ENCODE data around the gene ZNF644. TPM values are rescaled to one million over a fixed set of nuclear protein-coding genes. Genes with fewer than 3 reads are reported as not detected.
"Not testable (repeated sequence)": the region's sequence is repeated elsewhere in the genome, so short reads cannot be mapped to it uniquely, and the experiment has no call there.

The ZNF644 gene
- total RNA-seq, 1 donor from 2014 or later: 62.3 TPM

GRCh38 chr1:90986953-90987352 lies 34.9 kb downstream of the ZNF644 start:
- no peak for DNase-seq

- no peak for DNase-seq
Measured at GRCh38 chr1:90977522-90977921, 44.3 kb downstream of the ZNF644 start.

GRCh38 chr1:90973897-90974798 lies 47.7 kb downstream of the ZNF644 start:
- DNase-seq: peak; percentile 36

DNA sequence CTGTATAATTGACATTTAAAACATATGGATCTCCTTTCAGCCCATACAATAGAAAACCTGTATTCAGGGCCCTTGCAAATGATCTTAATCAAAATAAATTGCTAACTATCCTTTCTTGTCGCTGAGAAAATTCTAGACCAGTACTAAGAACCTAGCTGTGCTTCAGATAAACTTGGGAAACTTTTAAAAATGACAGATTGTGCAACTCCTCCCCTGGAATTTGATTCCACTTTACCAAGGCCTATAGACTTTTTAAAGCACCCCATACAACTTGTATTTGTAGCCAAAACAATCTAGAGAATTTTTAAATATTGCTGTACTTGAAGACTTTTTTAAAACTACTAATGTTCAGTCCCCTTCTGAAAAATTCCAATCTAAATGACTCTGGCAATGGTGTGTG lies 51.6 kb downstream of the ZNF644 start:
- no peak for DNase-seq

- DNase-seq: no peak
Measured at GRCh38 chr1:90969241-90969640, 52.6 kb downstream of the ZNF644 start.

DNA sequence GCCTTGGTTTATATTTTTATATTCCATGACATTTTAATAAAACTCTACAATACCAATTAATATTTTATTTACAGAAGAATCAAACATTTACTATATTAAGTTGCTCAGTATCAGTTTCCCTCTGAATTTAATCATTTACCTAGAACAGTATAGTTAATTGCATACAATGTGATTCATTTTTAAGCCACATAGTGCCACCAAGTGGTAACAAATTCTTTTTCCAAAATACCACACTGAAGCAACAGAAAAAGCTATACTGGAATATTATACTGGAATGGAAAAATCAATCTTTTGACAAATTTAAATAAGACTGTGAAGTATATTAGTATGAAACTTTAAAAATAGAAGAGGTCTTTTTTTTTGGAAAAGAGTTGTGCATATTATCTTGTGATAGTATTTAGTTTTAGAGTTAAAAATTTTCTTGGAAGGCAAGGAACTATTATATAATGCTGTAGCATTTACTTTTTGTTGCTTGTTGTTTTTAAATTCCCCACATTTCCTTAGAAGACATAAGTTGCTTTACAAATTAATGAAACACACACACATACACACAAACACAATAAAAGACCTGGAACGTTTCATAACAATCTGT lies 57.3 kb downstream of the ZNF644 start:
- peak; percentile 47 for DNase-seq

GRCh38 chr1:90963651-90964050 lies 58.2 kb downstream of the ZNF644 start:
- DNase-seq: peak; percentile 20

DNA sequence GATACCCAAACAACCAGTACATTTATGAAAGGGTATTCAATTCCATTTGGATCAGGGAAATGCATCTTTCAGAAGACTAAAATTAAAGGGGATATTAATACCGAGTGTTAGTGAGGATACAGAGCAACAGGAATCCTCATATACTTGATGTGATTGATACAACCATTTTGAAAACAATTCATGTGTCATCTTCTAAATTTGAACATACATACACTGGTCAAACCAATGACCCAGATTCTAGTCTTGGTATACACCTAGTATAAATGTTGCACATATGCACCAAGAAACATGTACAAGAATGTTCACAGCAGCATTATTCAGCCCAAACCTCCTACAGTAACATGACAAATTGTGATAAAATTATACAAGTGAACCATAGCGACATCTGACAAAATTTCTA lies 58.6 kb downstream of the ZNF644 start:
- no peak for DNase-seq

- DNase-seq: no peak
Measured at GRCh38 chr1:90959352-90960206, 62.3 kb downstream of the ZNF644 start.

DNA sequence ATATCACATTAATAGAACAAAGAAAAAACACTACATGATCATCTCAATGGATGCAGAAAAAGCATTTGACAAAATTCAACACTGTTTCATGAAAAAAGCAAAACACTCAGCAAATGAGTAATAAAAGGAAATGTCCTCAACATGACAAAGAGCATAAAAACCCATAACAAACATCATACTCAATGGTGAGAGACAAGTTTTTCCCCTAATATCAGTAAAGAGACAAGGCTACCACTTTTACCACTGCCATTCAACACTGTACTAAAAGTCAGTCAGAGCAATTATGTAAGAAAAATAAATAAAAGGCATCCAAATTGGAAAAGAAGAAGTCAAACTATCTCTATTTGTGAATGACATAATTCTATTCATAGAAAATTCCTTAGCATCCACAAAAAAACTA lies 64.3 kb downstream of the ZNF644 start:
- peak; percentile 14 for DNase-seq

- DNase-seq: no peak
Measured at GRCh38 chr1:90955769-90956168, 66.1 kb downstream of the ZNF644 start.

- no peak for DNase-seq
Measured at GRCh38 chr1:90952906-90953305, 68.9 kb downstream of the ZNF644 start.

DNA sequence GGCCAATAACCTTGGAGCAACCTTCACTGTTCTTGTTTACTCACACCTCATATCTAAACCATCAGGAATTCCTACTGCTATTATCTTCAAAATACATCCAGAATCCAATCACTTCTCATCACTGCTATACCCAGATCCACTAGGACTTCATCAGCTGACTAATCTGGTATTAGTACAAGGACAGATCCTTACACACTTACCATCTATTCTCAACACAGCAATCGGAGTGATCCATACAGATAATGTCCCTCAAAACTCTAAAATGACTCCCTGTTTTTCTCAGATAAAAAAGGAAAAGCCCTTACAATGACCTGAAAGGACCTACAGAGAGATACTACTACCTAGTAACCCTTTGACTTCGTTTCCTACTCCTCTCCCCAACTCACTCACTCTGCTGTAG lies 70.8 kb downstream of the ZNF644 start:
- DNase-seq: no peak

GRCh38 chr1:90948301-90948700 lies 73.5 kb downstream of the ZNF644 start:
- no peak for DNase-seq

DNA sequence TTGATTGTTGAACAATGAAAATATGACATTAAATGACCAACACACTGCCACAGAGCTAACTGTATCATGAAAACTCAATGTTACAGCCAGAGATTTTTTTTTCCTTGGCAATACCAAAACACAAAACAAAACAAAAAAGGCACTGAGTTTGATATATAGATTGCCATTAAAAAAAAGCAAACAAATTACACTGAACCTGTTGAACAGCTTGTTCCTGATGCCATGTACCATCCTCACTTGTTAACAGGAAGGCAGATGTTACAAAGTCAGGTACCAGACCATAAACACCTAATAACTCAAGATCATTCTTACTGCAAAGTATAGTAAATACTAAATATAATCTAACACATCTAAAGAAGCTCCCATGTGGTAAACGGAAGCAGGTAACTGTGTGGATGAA lies 75.2 kb downstream of the ZNF644 start:
- DNase-seq: no peak

DNA sequence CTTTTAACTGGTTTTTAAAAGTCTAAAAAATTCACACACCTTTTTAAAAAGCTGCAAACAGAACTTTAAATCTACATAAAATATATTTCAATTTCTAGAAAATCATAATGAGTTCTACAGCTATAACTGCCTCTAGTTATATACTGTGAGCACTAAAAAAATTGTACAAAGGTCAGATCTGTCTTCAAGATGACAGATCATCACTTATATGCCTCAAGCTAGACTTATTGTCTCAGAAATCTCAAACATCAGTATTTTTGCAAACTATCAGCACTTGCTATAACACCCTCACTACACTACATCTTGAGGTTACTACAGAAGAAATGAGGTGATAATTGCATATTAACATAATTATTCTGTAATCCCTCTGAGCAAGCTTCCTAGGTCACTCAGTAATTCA lies 76.5 kb downstream of the ZNF644 start:
- no peak for DNase-seq

- no peak for DNase-seq
Measured at GRCh38 chr1:90943966-90944365, 77.9 kb downstream of the ZNF644 start.

DNA sequence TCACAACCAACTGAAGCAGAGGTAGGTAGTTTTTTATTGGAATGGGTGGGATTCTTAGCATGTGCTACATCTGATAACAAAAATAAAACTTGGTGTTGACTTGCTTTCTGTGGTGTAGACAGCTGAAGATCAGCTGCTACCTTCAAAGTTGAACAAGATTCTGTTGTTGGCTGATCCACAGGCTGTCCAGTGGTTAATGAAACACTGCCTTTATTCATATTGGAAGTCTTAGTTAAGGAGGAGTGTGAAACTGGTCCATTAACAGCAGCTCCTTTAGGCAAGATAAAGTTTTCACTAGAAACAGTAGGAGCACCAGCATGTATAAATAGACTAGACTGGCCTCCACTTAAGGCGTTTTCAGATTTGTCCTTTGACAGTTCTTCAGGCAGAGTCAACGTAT lies 81.1 kb downstream of the ZNF644 start:
- no peak for DNase-seq

DNA sequence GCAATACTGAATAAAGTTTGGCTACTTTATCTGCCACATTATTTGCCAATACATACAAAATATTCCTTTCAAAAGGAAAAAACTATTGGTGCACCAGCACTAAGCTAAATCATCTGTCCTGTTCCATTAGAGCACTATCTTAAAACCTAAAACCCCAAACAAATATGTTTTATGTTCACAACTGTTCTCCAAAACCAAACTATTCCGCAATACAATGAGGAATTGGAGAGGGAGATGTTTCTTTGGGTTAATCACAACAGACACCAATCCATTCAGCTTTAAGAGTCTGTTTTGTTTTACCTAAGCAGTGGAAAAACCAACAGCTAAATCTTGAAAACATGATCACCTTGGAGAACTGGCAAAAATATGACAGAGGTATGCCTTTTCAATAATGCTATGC lies 85.1 kb downstream of the ZNF644 start:
- no peak for DNase-seq

- no peak for DNase-seq
Measured at GRCh38 chr1:90936061-90936460, 85.8 kb downstream of the ZNF644 start.

GRCh38 chr1:90928231-90928630 lies 93.6 kb downstream of the ZNF644 start:
- not testable (repeated sequence) for DNase-seq

GRCh38 chr1:90927674-90928073 lies 94.2 kb downstream of the ZNF644 start:
- DNase-seq: not testable (repeated sequence)

DNA sequence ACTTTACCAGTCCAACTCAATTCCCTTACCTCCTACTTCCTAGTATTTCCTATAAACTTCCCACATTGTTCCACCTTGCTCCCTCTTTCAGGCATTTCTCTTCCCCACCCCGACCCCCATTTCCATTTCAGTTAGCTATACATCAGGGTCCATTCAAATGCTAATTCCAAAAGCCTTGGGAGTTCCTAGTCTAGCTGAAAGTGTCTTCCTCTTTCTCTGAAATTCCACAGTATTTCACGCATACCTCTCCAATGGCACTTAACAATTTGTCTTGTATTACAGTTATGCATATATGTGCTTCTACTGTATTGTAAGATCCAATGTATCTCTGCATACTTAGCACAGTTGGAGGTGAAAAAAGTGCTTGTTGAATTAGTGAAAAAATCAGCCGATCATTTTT lies 94.9 kb downstream of the ZNF644 start:
- no peak for DNase-seq
